Chondrocyte (in vitro differentiated cells): ENCODE results near the gene GOLGA6D. TPM values are rescaled to one million over a fixed set of nuclear protein-coding genes. Genes with fewer than 3 reads are reported as not detected.
"Not testable (repeated sequence)": the region's sequence is repeated elsewhere in the genome, so short reads cannot be mapped to it uniquely, and the experiment has no call there.

ENCODE experiments used
- DNase-seq: peaks from one replicate; pipeline ENCODE4 v3.0.0; 2021; ENCODE audit warnings: mixed read lengths, low spot score
- H3K27ac Mint-ChIP-seq: one replicate; pipeline ENCODE4 v1.8.0; 2021; ENCODE audit warnings: mild to moderate bottlenecking, moderate library complexity, mixed read lengths; ENCODE audit not compliant: unreplicated experiment
- H3K27me3 Mint-ChIP-seq: 2 replicates; pipeline ENCODE4 v1.8.0; 2021; ENCODE audit warnings: low read depth, mixed read lengths
- H3K36me3 Mint-ChIP-seq: 2 replicates; pipeline ENCODE4 v1.8.0; 2021; ENCODE audit warnings: low read depth, mixed read lengths
- H3K4me1 Mint-ChIP-seq: 2 replicates; pipeline ENCODE4 v1.8.0; 2021; ENCODE audit warnings: low read depth, mild to moderate bottlenecking, mixed read lengths
- H3K4me3 Mint-ChIP-seq: one replicate; pipeline ENCODE4 v1.8.0; 2021; ENCODE audit warnings: mild to moderate bottlenecking, moderate library complexity, mixed read lengths; ENCODE audit not compliant: unreplicated experiment
- H3K9me3 Mint-ChIP-seq: 2 replicates; pipeline ENCODE4 v1.8.0; 2021; ENCODE audit warnings: low read depth, mixed read lengths
- long read RNA-seq: library from polyadenylated mRNA; stranded (forward); transcript quantifications from one replicate; pipeline ENCODE4 v2.0.0, GENCODE V29; 2021
- total RNA-seq: library from RNA; stranded (reverse); gene quantifications from 3 replicates; pipeline ENCODE4 v1.2.1, GENCODE V29; 2021
- TF ChIP-seq, protein P1 (sequence below): fragments of 200-600 bp; sonication (generic); IDR thresholded peaks from 2 replicates; pipeline ENCODE4 v1.5.0; 2021; ENCODE audit warnings: antibody characterized with exemption, mild to moderate bottlenecking, moderate library complexity

The GOLGA6D gene
- 0.15 TPM in 1 of 3 replicates, not detected in the others for total RNA-seq
- long read RNA-seq = 0 reads

DNA sequence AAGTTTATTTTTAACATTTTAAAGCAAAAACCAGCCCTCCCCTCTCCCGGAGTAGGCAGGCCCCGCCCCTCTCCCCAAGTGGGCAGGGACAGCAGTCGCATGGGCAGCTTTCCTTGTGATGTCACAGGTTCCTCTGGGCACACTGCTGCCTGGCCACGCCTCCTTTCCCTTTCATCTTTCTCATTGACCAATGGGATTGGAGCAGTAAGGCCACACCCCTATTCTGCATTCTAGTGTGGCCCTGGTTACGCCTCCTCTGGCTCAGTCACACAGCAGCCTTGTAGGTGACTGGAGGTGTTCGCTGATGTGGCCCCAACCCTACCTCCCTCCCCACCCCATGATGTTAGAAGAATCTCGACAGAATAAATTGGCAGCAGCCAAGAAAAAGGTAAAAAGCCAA is at the start of gene GOLGA6D:
TSS of gene GOLGA6D (plus strand) at position 264 of the 400 bp plus-strand sequence. CDS start at position 305, 41 bp downstream.
- H3K4me3 Mint-ChIP-seq, H3K36me3 Mint-ChIP-seq, H3K27me3 Mint-ChIP-seq, H3K9me3 Mint-ChIP-seq, H3K4me1 Mint-ChIP-seq, H3K27ac Mint-ChIP-seq, DNase-seq: not testable (repeated sequence)

GRCh38 chr15:75233504-75234190 is 49.0 kb upstream of the GOLGA6D start:
- no peaks in the 10 kb centered on the region for H3K9me3 Mint-ChIP-seq
- no peak overlapping the region for H3K27ac Mint-ChIP-seq
- peak; percentile 68 for DNase-seq

DNA sequence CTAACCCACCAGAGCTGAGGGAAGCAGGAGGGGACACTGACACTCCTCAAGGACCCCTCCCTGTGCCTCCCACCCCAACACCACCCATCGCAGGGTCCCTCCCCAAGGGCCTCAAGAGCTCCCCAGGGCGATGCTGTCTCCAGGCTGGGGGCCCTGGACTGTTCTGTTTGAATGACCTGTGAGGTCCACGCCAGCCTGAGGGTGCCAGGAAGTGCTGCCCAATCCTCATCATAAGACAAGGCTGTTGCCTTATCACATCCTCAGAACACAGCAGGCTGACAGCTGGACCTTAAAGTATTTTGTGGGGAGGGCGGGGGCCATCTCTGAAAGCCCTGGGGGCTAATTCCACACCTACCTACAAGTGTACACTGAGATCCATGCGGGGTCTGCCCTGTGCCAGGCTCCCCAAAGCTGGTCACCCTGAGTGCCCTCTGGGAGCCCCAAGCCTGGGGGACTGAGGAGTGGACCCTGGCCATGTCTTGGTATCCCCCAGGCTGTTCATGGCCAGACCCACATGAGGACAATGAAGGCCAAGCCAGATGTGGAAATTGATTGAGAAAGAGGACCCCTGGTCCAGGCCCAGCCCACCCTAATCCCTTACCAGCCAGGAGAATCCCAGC is 48.3 kb upstream of the GOLGA6D start:
- Mint-ChIP-seq H3K9me3 (no peaks in the 10 kb centered on the region), H3K36me3 (no peaks in the 10 kb centered on the region), H3K27me3 (peaks cover 21% of the 10 kb centered on the region), H3K4me1 (no peaks in the 10 kb centered on the region), H3K27ac (no peak overlapping the region), H3K4me3 (no peak overlapping the region)
- TF ChIP-seq, protein P1, sequence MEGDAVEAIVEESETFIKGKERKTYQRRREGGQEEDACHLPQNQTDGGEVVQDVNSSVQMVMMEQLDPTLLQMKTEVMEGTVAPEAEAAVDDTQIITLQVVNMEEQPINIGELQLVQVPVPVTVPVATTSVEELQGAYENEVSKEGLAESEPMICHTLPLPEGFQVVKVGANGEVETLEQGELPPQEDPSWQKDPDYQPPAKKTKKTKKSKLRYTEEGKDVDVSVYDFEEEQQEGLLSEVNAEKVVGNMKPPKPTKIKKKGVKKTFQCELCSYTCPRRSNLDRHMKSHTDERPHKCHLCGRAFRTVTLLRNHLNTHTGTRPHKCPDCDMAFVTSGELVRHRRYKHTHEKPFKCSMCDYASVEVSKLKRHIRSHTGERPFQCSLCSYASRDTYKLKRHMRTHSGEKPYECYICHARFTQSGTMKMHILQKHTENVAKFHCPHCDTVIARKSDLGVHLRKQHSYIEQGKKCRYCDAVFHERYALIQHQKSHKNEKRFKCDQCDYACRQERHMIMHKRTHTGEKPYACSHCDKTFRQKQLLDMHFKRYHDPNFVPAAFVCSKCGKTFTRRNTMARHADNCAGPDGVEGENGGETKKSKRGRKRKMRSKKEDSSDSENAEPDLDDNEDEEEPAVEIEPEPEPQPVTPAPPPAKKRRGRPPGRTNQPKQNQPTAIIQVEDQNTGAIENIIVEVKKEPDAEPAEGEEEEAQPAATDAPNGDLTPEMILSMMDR = no peak
- DNase-seq = peak; percentile 67

More at GRCh38 chr15:75233504-75234190, 49.0 kb upstream of the GOLGA6D start:
- Mint-ChIP-seq H3K36me3 (no peaks in the 10 kb centered on the region), H3K4me1 (no peaks in the 10 kb centered on the region), H3K4me3 (no peak overlapping the region), H3K27me3 (peaks cover 20% of the 10 kb centered on the region)
- TF ChIP-seq, protein P1 = no peak

- Mint-ChIP-seq H3K4me1 (no peaks in the 10 kb centered on the region), H3K9me3 (no peaks in the 10 kb centered on the region), H3K27ac (no peak overlapping the region), H3K36me3 (no peaks in the 10 kb centered on the region), H3K4me3 (no peak overlapping the region), H3K27me3 (peaks cover 23% of the 10 kb centered on the region)
- peak; percentile 62 for DNase-seq
- TF ChIP-seq, protein P1 = no peak
These were observed 47.5 kb upstream of the GOLGA6D start for GRCh38 chr15:75235051-75235673.

- Mint-ChIP-seq H3K4me1 (no peaks in the 10 kb centered on the region), H3K9me3 (no peaks in the 10 kb centered on the region), H3K4me3 (no peak overlapping the region), H3K27me3 (peaks cover 30% of the 10 kb centered on the region), H3K36me3 (no peaks in the 10 kb centered on the region), H3K27ac (no peak overlapping the region)
- DNase-seq = peak; percentile 48
- TF ChIP-seq, protein P1 = no peak
These were observed 46.6 kb upstream of the GOLGA6D start for GRCh38 chr15:75235760-75236729.
